ENCODE results near the gene DYNC2I2. TPM values are rescaled to one million over a fixed set of nuclear protein-coding genes. Genes with fewer than 3 reads are reported as not detected.
"Not testable (repeated sequence)": the region's sequence is repeated elsewhere in the genome, so short reads cannot be mapped to it uniquely, and the experiment has no call there.

Gene DYNC2I2
- total and polyA plus RNA-seq, 2 of the 4 experiments (the other 2 are of a cell fraction) = 33.7 to 37.1 TPM

DNA sequence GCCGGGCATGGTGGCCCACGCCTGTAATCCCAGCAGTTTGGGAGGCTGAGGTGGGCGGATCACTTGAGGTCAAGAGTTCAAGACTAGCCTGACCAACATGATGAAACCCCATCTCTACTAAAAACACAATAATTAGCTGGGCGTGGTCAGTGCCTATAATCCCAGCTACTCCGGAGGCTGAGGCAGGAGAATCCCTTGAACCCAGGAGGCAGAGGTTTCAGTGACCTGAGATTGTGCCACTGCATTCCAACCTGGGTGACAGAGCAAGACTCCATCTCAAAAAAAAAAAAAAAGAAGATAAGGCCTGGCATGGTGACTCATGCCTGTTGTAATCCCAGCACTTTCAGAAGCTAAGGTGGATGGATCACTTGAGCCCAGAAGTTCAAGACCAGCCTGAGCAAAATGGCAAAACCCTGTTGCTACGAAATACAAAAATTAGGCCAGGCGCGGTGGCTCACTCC, 9.9 kb upstream of the DYNC2I2 start:
- H3K9me1 ChIP-seq (ENCODE audit: insufficient read depth, low read length); H4K20me1 ChIP-seq (ENCODE audit: insufficient read depth, low read length); H3K4ac ChIP-seq (ENCODE audit: low read depth, low read length); H3K4me3 ChIP-seq (ENCODE audit: insufficient read depth, low read depth, low read length); H3K56ac ChIP-seq (ENCODE audit: extremely low read depth, insufficient read depth, low read length); H3K9me3 ChIP-seq (ENCODE audit: control insufficient read depth, insufficient read depth, low read length); dilution Hi-C loops (cut with HindIII; ENCODE audit: low sequenced_read_pairs, unreplicated experiment); H2AK5ac ChIP-seq (ENCODE audit: low read depth, low read length); H4K91ac ChIP-seq (ENCODE audit: insufficient read depth, low read depth, low read length); H4K5ac ChIP-seq (ENCODE audit: low read depth, low read length); H3K23ac ChIP-seq (ENCODE audit: low read depth, low read length); H3K27ac ChIP-seq (ENCODE audit: insufficient read depth, low read length); BruUV-seq (replicated peaks); H2BK120ac ChIP-seq (ENCODE audit: low read depth, low read length); H2BK5ac ChIP-seq (ENCODE audit: low read depth, low read length, poor library complexity, severe bottlenecking); H2AK9ac ChIP-seq (replicated peaks; ENCODE audit: low read depth, low read length, poor library complexity); H3K27me3 ChIP-seq (ENCODE audit: control insufficient read depth, insufficient read depth, low read length); intact Hi-C loops (cut with micrococcal nuclease); H2BK15ac ChIP-seq (ENCODE audit: low read depth, low read length); H3K18ac ChIP-seq (ENCODE audit: low read depth, low read length); H3K9ac ChIP-seq (ENCODE audit: low read depth, low read length); H3K14ac ChIP-seq (replicated peaks; ENCODE audit: low read depth, low read length); CTCF ChIA-PET; H4K8ac ChIP-seq (ENCODE audit: low read depth in 2 of 2, low read length in 2 of 2); H2BK20ac ChIP-seq (ENCODE audit: low read depth, low read length); H3K4me1 ChIP-seq (ENCODE audit: control insufficient read depth, insufficient read depth, low read length); H3K79me1 ChIP-seq (ENCODE audit: low read depth in 1 of 2, low read length in 2 of 2); POLR2A ChIA-PET (ENCODE audit: unreplicated experiment); H3K4me2 ChIP-seq (ENCODE audit: low read depth, low read length); H2AFZ ChIP-seq (replicated peaks; ENCODE audit: low read length, poor library complexity); H3K36me3 ChIP-seq (ENCODE audit: control insufficient read depth, insufficient read depth, low read length); in situ Hi-C loops (cut with MboI; ENCODE audit: low sequenced_read_pairs): not testable (repeated sequence)
- no CpG with 5 or more reads among the region's 8 CpGs for WGBS, 2 experiments (ENCODE audit: extremely low coverage in 2 of 2, insufficient read length in 1 of 2)
- peak; percentile 27; the same call in 1 of the 2 replicates for ATAC-seq (ENCODE audit: low read depth)
- peak; percentile 23; the same call in 1 of the 2 replicates for TF ChIP-seq FOS (IDR thresholded peaks at IDR 0.05; ENCODE audit: low read depth, low read length)
- TF ChIP-seq CEBPB (IDR thresholded peaks at IDR 0.05; ENCODE audit: low read depth, low read length) = peak; percentile 33; the same call in 1 of the 2 replicates
- DNase-seq = peak; percentile 53
